K562 (cell line): ENCODE measurements around the gene DBP. TPM values are rescaled to one million over a fixed set of nuclear protein-coding genes. Genes with fewer than 3 reads are reported as not detected.

ENCODE experiments used
- EGR1 ChIP-seq: fragments of 450-650 bp; conservative IDR thresholded peaks from 2 replicates; pipeline ENCODE4 v1.6.1; 2017; ENCODE audit warnings: mild to moderate bottlenecking
- LEF1 ChIP-seq: fragments of 450-650 bp; IDR thresholded peaks from 2 replicates; pipeline ENCODE4 v1.6.1; 2016; ENCODE audit warnings: mild to moderate bottlenecking
- MEIS2 ChIP-seq: fragments of 450-650 bp; IDR thresholded peaks from 2 replicates; pipeline ENCODE4 v1.6.1; 2014; ENCODE audit warnings: mild to moderate bottlenecking; ENCODE audit not compliant: partially characterized antibody
- RFX5 ChIP-seq: IDR thresholded peaks from 2 replicates; pipeline ENCODE4 v1.6.1; 2011; ENCODE audit warnings: low read depth, mild to moderate bottlenecking, improper control_type of control experiment, low read length
- TAL1 ChIP-seq: fragments of 450-650 bp; IDR thresholded peaks from 2 replicates; pipeline ENCODE4 v1.6.1; 2016; ENCODE audit warnings: mild to moderate bottlenecking
- ZFX ChIP-seq: sonication (generic); formaldehyde crosslinking; IDR thresholded peaks from 2 replicates; pipeline ENCODE4 v1.8.0; 2022; ENCODE audit warnings: mild to moderate bottlenecking, missing genetic modification reagents, moderate library complexity
- ZNF318 ChIP-seq, 2 experiments: fragments of 450-650 bp; IDR thresholded peaks; 2 replicates each; pipeline ENCODE4 v1.6.1; 2016; ENCODE audit warnings: mild to moderate bottlenecking in 2 of 2, borderline replicate concordance in 1 of 2, low read depth in 1 of 2, moderate library complexity in 1 of 2
- ZNF512 ChIP-seq: IDR thresholded peaks from 2 replicates; pipeline ENCODE4 v1.6.1; 2016; ENCODE audit warnings: missing genetic modification characterization, missing compliant biosample characterization
- polyA plus RNA-seq, 8 experiments: library from polyadenylated mRNA; depleted of rRNA in 4 of 8; stranded (reverse) in 5 of 8; unstranded in 3 of 8; fragments of >200 nt; fragmentation: Nextera tagmentation in 2 of 8; fragmentation: Illumina TruSeq in 1 of 8; extraction: Ambion mirVana in 2 of 8; extraction: Trizol in 1 of 8; gene quantifications; 2 replicates each; pipeline versions ENCODE4 v1.2.1 to v1.2.3, GENCODE V29; 2011 to 2014; ENCODE audit warnings: inconsistent platforms in 1 of 8, missing spikeins in 1 of 8
- total RNA-seq, 7 experiments: library from RNA; depleted of rRNA in 6 of 7; stranded (reverse); fragments of >200 nt in 6 of 7; fragmentation: Illumina TruSeq in 2 of 7; extraction: Trizol in 2 of 7; gene quantifications; 2 replicates each; pipeline versions ENCODE4 v1.2.1 to v1.2.3, GENCODE V29; 2011 to 2021; ENCODE audit warnings: low replicate concordance in 1 of 7
- TF ChIP-seq, protein P1 (sequence below): sonication (generic); formaldehyde crosslinking; IDR thresholded peaks from 2 replicates; pipeline ENCODE4 v1.5.0; 2020; ENCODE audit warnings: missing genetic modification reagents
- TF ChIP-seq, protein P2 (sequence below): fragments of 250-450 bp; sonication (Bioruptor Pico); IDR thresholded peaks from 2 replicates; pipeline ENCODE4 v1.4.0; 2020; ENCODE audit warnings: mild to moderate bottlenecking, moderate library complexity
- TF ChIP-seq, protein P3 (sequence below): sonication (generic); formaldehyde crosslinking; IDR thresholded peaks from 2 replicates; pipeline ENCODE4 v1.8.1; 2023; ENCODE audit warnings: mild to moderate bottlenecking, missing genetic modification reagents

The DBP gene
- total and polyA plus RNA-seq, 9 of the 15 experiments (the other 6 are each of a cell fraction or from before 2014, with no cell fraction given), result 0.25 to 5.5 (median 1.8) TPM

- no peak for TF ChIP-seq ZNF318 (IDR thresholded peaks at IDR 0.05; ENCODE audit: borderline replicate concordance in 1 of 2, low read depth in 1 of 2)
- no peak for TF ChIP-seq RFX5
- TF ChIP-seq, protein P1, sequence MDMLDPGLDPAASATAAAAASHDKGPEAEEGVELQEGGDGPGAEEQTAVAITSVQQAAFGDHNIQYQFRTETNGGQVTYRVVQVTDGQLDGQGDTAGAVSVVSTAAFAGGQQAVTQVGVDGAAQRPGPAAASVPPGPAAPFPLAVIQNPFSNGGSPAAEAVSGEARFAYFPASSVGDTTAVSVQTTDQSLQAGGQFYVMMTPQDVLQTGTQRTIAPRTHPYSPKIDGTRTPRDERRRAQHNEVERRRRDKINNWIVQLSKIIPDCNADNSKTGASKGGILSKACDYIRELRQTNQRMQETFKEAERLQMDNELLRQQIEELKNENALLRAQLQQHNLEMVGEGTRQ (CRISPR knock-in tag), result no peak
- TF ChIP-seq ZFX (CRISPR knock-in tag), result peak; percentile 55
- TF ChIP-seq, protein P2, sequence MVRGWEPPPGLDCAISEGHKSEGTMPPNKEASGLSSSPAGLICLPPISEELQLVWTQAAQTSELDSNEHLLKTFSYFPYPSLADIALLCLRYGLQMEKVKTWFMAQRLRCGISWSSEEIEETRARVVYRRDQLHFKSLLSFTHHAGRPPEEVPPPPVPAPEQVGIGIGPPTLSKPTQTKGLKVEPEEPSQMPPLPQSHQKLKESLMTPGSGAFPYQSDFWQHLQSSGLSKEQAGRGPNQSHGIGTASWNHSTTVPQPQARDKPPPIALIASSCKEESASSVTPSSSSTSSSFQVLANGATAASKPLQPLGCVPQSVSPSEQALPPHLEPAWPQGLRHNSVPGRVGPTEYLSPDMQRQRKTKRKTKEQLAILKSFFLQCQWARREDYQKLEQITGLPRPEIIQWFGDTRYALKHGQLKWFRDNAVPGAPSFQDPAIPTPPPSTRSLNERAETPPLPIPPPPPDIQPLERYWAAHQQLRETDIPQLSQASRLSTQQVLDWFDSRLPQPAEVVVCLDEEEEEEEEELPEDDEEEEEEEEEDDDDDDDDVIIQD, result no peak
- no peak for TF ChIP-seq MEIS2
- TF ChIP-seq LEF1, result 0 out of 2 replicates have a peak, but pooled peaks have one; percentile 5
- TF ChIP-seq ZNF512 (tag), result 0 out of 2 replicates have a peak, but pooled peaks have one; percentile 5
- peak; percentile 21; the same call in 1 of the 2 replicates for TF ChIP-seq EGR1
- TF ChIP-seq, protein P3, sequence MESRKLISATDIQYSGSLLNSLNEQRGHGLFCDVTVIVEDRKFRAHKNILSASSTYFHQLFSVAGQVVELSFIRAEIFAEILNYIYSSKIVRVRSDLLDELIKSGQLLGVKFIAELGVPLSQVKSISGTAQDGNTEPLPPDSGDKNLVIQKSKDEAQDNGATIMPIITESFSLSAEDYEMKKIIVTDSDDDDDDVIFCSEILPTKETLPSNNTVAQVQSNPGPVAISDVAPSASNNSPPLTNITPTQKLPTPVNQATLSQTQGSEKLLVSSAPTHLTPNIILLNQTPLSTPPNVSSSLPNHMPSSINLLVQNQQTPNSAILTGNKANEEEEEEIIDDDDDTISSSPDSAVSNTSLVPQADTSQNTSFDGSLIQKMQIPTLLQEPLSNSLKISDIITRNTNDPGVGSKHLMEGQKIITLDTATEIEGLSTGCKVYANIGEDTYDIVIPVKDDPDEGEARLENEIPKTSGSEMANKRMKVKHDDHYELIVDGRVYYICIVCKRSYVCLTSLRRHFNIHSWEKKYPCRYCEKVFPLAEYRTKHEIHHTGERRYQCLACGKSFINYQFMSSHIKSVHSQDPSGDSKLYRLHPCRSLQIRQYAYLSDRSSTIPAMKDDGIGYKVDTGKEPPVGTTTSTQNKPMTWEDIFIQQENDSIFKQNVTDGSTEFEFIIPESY (CRISPR knock-in tag), result 0 out of 2 replicates have a peak, but pooled peaks have one; percentile 24
- no peak for TF ChIP-seq TAL1
These were observed 1.7 kb upstream of the DBP start (continued) for GRCh38 chr19:48638831-48639381.
